DOHH2 (cell line): Measurements from ENCODE around the gene PAH.

Experiments
- H3F3A ChIP-seq: fragments of 200-600 bp; sonication (generic), shearing (Covaris generic); 2 replicates; pipeline ENCODE4 v1.6.0; 2016; ENCODE audit warnings: antibody characterized with exemption, mild to moderate bottlenecking; ENCODE audit not compliant: control insufficient read depth, insufficient read depth
- H3K27ac ChIP-seq: fragments of 200-600 bp; sonication (generic); 2 replicates; pipeline ENCODE4 v1.5.1; 2014; ENCODE audit warnings: low read depth, mild to moderate bottlenecking, low read length, moderate library complexity
- H3K27me3 ChIP-seq: fragments of 200-600 bp; sonication (generic); 2 replicates; pipeline ENCODE4 v1.6.1; 2014; ENCODE audit warnings: mild to moderate bottlenecking, low read length, mixed read lengths; ENCODE audit not compliant: control insufficient read depth
- H3K36me3 ChIP-seq: fragments of 200-600 bp; sonication (generic); 2 replicates; pipeline ENCODE4 v1.6.1; 2014; ENCODE audit warnings: mild to moderate bottlenecking, low read length, moderate library complexity, mixed read lengths; ENCODE audit not compliant: control insufficient read depth
- H3K4me1 ChIP-seq: fragments of 200-600 bp; sonication (generic); 2 replicates; pipeline ENCODE4 v1.6.1; 2014; ENCODE audit warnings: mild to moderate bottlenecking, low read length, mixed read lengths; ENCODE audit not compliant: control insufficient read depth
- H3K4me2 ChIP-seq: fragments of 200-600 bp; sonication (generic); 2 replicates; pipeline ENCODE4 v1.6.0; 2014; ENCODE audit warnings: mild to moderate bottlenecking, low read length, moderate library complexity
- H3K4me3 ChIP-seq: fragments of 200-600 bp; sonication (generic); 2 replicates; pipeline ENCODE4 v1.5.1; 2014; ENCODE audit warnings: mild to moderate bottlenecking, low read length, mixed read lengths
- H3K79me2 ChIP-seq: fragments of 200-600 bp; sonication (generic); 2 replicates; pipeline ENCODE4 v1.6.1; 2014; ENCODE audit warnings: mild to moderate bottlenecking, low read length, mixed read lengths; ENCODE audit not compliant: control insufficient read depth
- H3K9me2 ChIP-seq: fragments of 200-600 bp; sonication (generic); replicated peaks from 2 replicates; pipeline ENCODE4 v1.6.1; 2014; ENCODE audit warnings: mild to moderate bottlenecking, low read length, mixed read lengths; ENCODE audit not compliant: control insufficient read depth
- H3K9me3 ChIP-seq: fragments of 200-600 bp; sonication (generic); 2 replicates; pipeline ENCODE4 v1.6.1; 2014; ENCODE audit warnings: antibody characterized with exemption, low read length, mixed read lengths; ENCODE audit not compliant: control insufficient read depth, insufficient read depth
- H4K20me1 ChIP-seq: fragments of 200-600 bp; sonication (generic); 2 replicates; pipeline ENCODE4 v1.6.0; 2014; ENCODE audit warnings: low read depth, mild to moderate bottlenecking, antibody characterized with exemption, low read length, moderate library complexity; ENCODE audit not compliant: control insufficient read depth, insufficient read depth
- CTCF ChIP-seq: fragments of 200-600 bp; sonication (generic); IDR thresholded peaks from one replicate; pipeline ENCODE4 v1.5.1; 2014; ENCODE audit warnings: antibody characterized with exemption, mild to moderate bottlenecking, low read depth, low read length; ENCODE audit not compliant: poor library complexity, severe bottlenecking
- EZH2phosphoT487 ChIP-seq: fragments of 200-600 bp; sonication (generic); IDR thresholded peaks from 2 replicates; pipeline ENCODE4 v1.6.1; 2017; ENCODE audit warnings: borderline replicate concordance, mild to moderate bottlenecking, antibody characterized with exemption, low read length, moderate library complexity, mixed read lengths

Gene PAH

DNA sequence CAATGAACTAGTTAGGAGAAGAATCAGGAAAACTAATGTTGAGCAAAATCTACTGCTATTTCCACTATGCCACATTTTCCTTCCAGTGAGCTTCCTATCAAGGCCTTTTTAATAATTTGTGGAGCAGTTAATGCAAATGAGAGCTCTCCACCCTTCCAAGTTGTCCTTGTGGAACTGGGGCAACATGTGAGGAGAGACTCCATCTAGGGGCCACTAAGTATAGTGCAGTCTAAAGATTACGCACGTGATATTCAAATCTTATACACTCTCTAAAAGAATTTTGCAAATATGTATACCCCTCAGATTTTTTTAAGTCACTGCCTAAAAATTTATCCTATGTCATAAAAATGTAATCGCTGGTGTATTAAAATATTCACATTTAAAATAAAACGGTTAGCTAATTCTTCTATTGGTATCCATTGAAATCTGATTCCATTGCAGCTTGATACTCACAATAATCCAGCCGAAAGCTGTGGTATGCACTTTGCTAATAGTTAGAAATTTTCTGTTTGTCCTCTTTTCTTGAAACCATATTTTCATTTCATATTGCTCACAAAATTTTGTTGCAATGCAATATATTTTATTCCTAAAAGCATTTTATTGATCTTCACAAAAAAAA, 100.1 kb downstream of the PAH start:
- Histone ChIP-seq H3K4me2 (no peak overlapping the region), H3K4me3 (no peak overlapping the region), H3F3A (no peaks in the 10 kb centered on the region), H3K9me2 (no peaks in the 10 kb centered on the region), H3K27me3 (no peaks in the 10 kb centered on the region), H3K79me2 (no peaks in the 10 kb centered on the region), H3K27ac (no peak overlapping the region), H3K4me1 (no peaks in the 10 kb centered on the region), H3K9me3 (no peaks in the 10 kb centered on the region), H3K36me3 (no peaks in the 10 kb centered on the region), H4K20me1 (no peaks in the 10 kb centered on the region)
- TF ChIP-seq EZH2phosphoT487 (no peak), CTCF (peak; percentile 75)

DNA sequence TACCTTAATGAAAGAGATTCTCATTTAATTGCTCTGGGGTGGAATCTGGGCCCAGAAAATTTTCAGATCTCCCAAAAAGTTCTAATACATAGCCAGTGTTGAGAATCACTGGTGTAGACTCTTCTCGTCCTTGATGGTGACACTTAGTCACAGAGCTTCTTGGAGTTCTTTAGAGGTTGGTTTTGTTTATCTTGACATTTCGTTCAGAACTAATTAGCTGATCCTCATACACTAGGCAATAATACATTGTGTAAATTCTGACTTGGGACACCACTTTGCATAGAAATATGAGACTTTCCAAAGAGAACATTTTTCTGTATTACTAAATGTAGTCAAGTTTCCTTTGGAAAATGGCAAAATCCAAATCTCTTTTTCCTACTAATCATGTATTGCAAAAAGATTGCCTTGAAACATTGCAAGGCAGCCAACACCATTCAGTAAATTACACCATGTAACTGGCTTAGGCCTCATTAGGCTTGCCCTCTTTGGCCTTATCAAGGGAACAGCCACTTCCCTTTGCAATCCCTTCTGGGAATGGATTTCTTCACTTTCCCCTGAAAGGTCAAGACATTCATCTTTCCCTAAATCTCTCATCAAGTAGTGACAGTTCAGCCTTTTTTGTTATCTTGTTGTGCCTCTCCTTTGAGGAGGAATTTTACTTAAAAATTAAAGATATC, 102.2 kb downstream of the PAH start:
- H3F3A ChIP-seq: no peaks in the 10 kb centered on the region
- H3K36me3 ChIP-seq: no peaks in the 10 kb centered on the region
- H3K4me3 ChIP-seq: no peak overlapping the region
- H3K27ac ChIP-seq: no peak overlapping the region
- H3K79me2 ChIP-seq: no peaks in the 10 kb centered on the region
- no peak for TF ChIP-seq CTCF
- no peak for TF ChIP-seq EZH2phosphoT487
- H3K27me3 ChIP-seq: no peaks in the 10 kb centered on the region
- no peaks in the 10 kb centered on the region for H3K9me2 ChIP-seq
- no peaks in the 10 kb centered on the region for H4K20me1 ChIP-seq
- no peaks in the 10 kb centered on the region for H3K4me1 ChIP-seq
- H3K9me3 ChIP-seq: no peaks in the 10 kb centered on the region
- H3K4me2 ChIP-seq: no peak overlapping the region

DNA sequence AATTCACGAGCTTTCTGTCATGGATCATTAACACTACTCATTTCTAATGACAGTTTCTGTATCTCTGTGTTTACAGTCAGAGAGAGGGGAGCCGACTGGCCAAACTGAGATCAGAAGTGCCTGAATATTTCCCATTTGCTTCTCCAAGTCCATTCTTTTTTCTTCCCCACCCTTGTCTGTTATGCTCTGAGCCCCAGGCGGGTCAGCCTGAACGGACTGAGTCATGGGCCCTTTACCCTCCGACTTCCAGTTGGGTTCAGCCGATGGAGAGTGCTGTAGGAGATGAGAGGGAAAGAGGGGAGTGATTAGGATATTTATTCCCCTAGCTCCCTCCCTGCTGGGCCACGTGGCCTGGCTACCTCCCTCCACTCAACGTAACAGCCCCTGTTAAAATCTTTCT, 104.7 kb downstream of the PAH start:
- Histone ChIP-seq H3K4me2 (no peak overlapping the region), H3K36me3 (no peaks in the 10 kb centered on the region), H3K4me3 (no peak overlapping the region), H3K27me3 (no peaks in the 10 kb centered on the region), H3F3A (no peaks in the 10 kb centered on the region), H3K27ac (no peak overlapping the region), H4K20me1 (no peaks in the 10 kb centered on the region), H3K9me3 (no peaks in the 10 kb centered on the region), H3K9me2 (no peaks in the 10 kb centered on the region), H3K79me2 (no peaks in the 10 kb centered on the region), H3K4me1 (no peaks in the 10 kb centered on the region)
- TF ChIP-seq CTCF: no peak
- no peak for TF ChIP-seq EZH2phosphoT487
